IMR-90 (cell line): ENCODE measurements around the gene NPB. TPM values are rescaled to one million over a fixed set of nuclear protein-coding genes. Genes with fewer than 3 reads are reported as not detected.

Experiments used
- ATAC-seq: fragments of 200-7000 bp; cut with Tn5 transposase; 2 replicates; pipeline ENCODE4 v1.9.1; 2020; ENCODE audit warnings: low read depth, mild to moderate bottlenecking, moderate library complexity
- BruUV-seq: library from RNA; stranded (reverse); fragments of 400-500 nt; replicated peaks from 2 replicates; lab custom pipeline; 2021; lab: Mats Ljungman, UMichigan
- CTCF ChIA-PET: fragments of 300-600 bp; formaldehyde crosslinking; extraction: SDS; loops from one replicate; lab custom pipeline; 2021; ENCODE audit warnings: antibody characterized with exemption; lab: Yijun Ruan, JAX
- POLR2A ChIA-PET: fragments of 300-600 bp; sonication (Branson Sonifier 250); formaldehyde crosslinking; loops from one replicate; lab custom pipeline; 2022; ENCODE audit warnings: antibody characterized with exemption; ENCODE audit not compliant: unreplicated experiment; lab: Charles Lee
- DNase-seq: peaks from one replicate; pipeline ENCODE4 v3.0.0; 2013
- H2AFZ ChIP-seq: replicated peaks from 2 replicates; pipeline ENCODE3; 2013; ENCODE audit warnings: low read length, mild to moderate bottlenecking; ENCODE audit not compliant: poor library complexity
- H2AK5ac ChIP-seq: 2 replicates; pipeline ENCODE4 v1.6.1; 2013; ENCODE audit warnings: low read depth, low read length, inconsistent platforms
- H2AK9ac ChIP-seq: replicated peaks from 2 replicates; pipeline ENCODE3; 2013; ENCODE audit warnings: mild to moderate bottlenecking, low read depth, low read length, moderate library complexity; ENCODE audit not compliant: poor library complexity
- H2BK120ac ChIP-seq: 2 replicates; pipeline ENCODE4 v1.6.1; 2013; ENCODE audit warnings: low read depth, low read length, inconsistent platforms
- H2BK15ac ChIP-seq: 3 replicates; pipeline ENCODE4 v1.6.1; 2013; ENCODE audit warnings: low read depth, low read length, inconsistent platforms
- H2BK20ac ChIP-seq: 2 replicates; pipeline ENCODE4 v1.6.1; 2013; ENCODE audit warnings: low read depth, mild to moderate bottlenecking, inconsistent platforms, low read length, moderate library complexity
- H2BK5ac ChIP-seq: 2 replicates; pipeline ENCODE4 v1.6.1; 2013; ENCODE audit warnings: mild to moderate bottlenecking, low read depth, low read length, inconsistent platforms; ENCODE audit not compliant: poor library complexity, severe bottlenecking
- H3K14ac ChIP-seq: replicated peaks from 2 replicates; pipeline ENCODE4 v1.6.1; 2013; ENCODE audit warnings: low read depth, low read length, inconsistent platforms
- H3K18ac ChIP-seq: 2 replicates; pipeline ENCODE4 v1.6.1; 2013; ENCODE audit warnings: low read depth, low read length, control low read depth
- H3K23ac ChIP-seq: 2 replicates; pipeline ENCODE4 v1.6.1; 2013; ENCODE audit warnings: low read depth, low read length, inconsistent platforms
- H3K27ac ChIP-seq: 2 replicates; pipeline ENCODE4 v1.5.1; 2013; ENCODE audit warnings: mild to moderate bottlenecking, control low read depth, low read length; ENCODE audit not compliant: insufficient read depth
- H3K27me3 ChIP-seq: 2 replicates; pipeline ENCODE4 v1.6.1; 2013; ENCODE audit warnings: low read length; ENCODE audit not compliant: control insufficient read depth, insufficient read depth
- H3K36me3 ChIP-seq: 2 replicates; pipeline ENCODE4 v1.6.1; 2013; ENCODE audit warnings: low read length, mixed read lengths; ENCODE audit not compliant: control insufficient read depth, insufficient read depth
- H3K4ac ChIP-seq: 2 replicates; pipeline ENCODE4 v1.6.1; 2013; ENCODE audit warnings: low read depth, low read length, inconsistent platforms
- H3K4me1 ChIP-seq: 2 replicates; pipeline ENCODE4 v1.6.1; 2013; ENCODE audit warnings: low read length, mixed read lengths; ENCODE audit not compliant: control insufficient read depth, insufficient read depth
- H3K4me2 ChIP-seq: 2 replicates; pipeline ENCODE4 v1.6.1; 2013; ENCODE audit warnings: low read depth, mild to moderate bottlenecking, control low read depth, low read length, moderate library complexity
- H3K4me3 ChIP-seq: 2 replicates; pipeline ENCODE4 v1.5.1; 2013; ENCODE audit warnings: low read depth, mild to moderate bottlenecking, control low read depth, low read length, moderate library complexity; ENCODE audit not compliant: insufficient read depth
- H3K56ac ChIP-seq: 2 replicates; pipeline ENCODE4 v1.6.1; 2013; ENCODE audit warnings: low read length, inconsistent platforms; ENCODE audit not compliant: insufficient read depth; ENCODE audit errors: extremely low read depth
- H3K79me1 ChIP-seq, 2 experiments: 2 replicates each; pipeline ENCODE4 v1.6.1; 2013; ENCODE audit warnings: low read length in 2 of 2, inconsistent platforms in 1 of 2, low read depth in 1 of 2
- H3K9ac ChIP-seq: 2 replicates; pipeline ENCODE4 v1.6.1; 2013; ENCODE audit warnings: low read depth, low read length, control low read depth
- H3K9me1 ChIP-seq: 2 replicates; pipeline ENCODE4 v1.6.1; 2013; ENCODE audit warnings: low read length, inconsistent platforms; ENCODE audit not compliant: insufficient read depth
- H3K9me3 ChIP-seq: 2 replicates; pipeline ENCODE4 v1.6.1; 2013; ENCODE audit warnings: low read length; ENCODE audit not compliant: control insufficient read depth, insufficient read depth
- H4K20me1 ChIP-seq: 2 replicates; pipeline ENCODE4 v1.6.1; 2013; ENCODE audit warnings: low read length, inconsistent platforms; ENCODE audit not compliant: insufficient read depth
- H4K5ac ChIP-seq: 2 replicates; pipeline ENCODE4 v1.6.1; 2013; ENCODE audit warnings: mild to moderate bottlenecking, low read depth, low read length, control low read depth
- H4K8ac ChIP-seq, 2 experiments: 2 replicates each; pipeline ENCODE4 v1.6.1; 2013; ENCODE audit warnings: low read depth in 2 of 2, low read length in 2 of 2, control low read depth in 1 of 2, inconsistent platforms in 1 of 2
- H4K91ac ChIP-seq: 2 replicates; pipeline ENCODE4 v1.6.1; 2013; ENCODE audit warnings: low read depth, low read length, inconsistent platforms; ENCODE audit not compliant: insufficient read depth
- BHLHE40 ChIP-seq: fragments of 150-350 bp; IDR thresholded peaks from 2 replicates; pipeline ENCODE4 v1.6.1; 2016; ENCODE audit warnings: mild to moderate bottlenecking, low read depth, low read length
- CEBPB ChIP-seq: IDR thresholded peaks from 2 replicates; pipeline ENCODE4 v1.6.1; 2012; ENCODE audit warnings: low read depth, low read length, improper control_type of control experiment
- CHD1 ChIP-seq: IDR thresholded peaks from 2 replicates; pipeline ENCODE4 v1.6.1; 2012; ENCODE audit warnings: low read depth, low read length, improper control_type of control experiment
- FOS ChIP-seq: fragments of 150-350 bp; IDR thresholded peaks from 2 replicates; pipeline ENCODE4 v1.6.1; 2016; ENCODE audit warnings: low read depth, low read length
- MAFK ChIP-seq: IDR thresholded peaks from 2 replicates; pipeline ENCODE4 v1.6.1; 2012; ENCODE audit warnings: low read depth, low read length, improper control_type of control experiment
- MAZ ChIP-seq: IDR thresholded peaks from 2 replicates; pipeline ENCODE4 v1.6.1; 2012; ENCODE audit warnings: low read depth, mild to moderate bottlenecking, low read length, improper control_type of control experiment, moderate library complexity, borderline replicate concordance
- MXI1 ChIP-seq: IDR thresholded peaks from 2 replicates; pipeline ENCODE4 v1.6.1; 2012; ENCODE audit warnings: low read depth, mild to moderate bottlenecking, low read length, moderate library complexity, borderline replicate concordance
- NFE2L2 ChIP-seq: fragments of 150-350 bp; IDR thresholded peaks from 2 replicates; pipeline ENCODE4 v1.6.1; 2016; ENCODE audit warnings: low read depth, mild to moderate bottlenecking, low read length
- POLR2A ChIP-seq: IDR thresholded peaks from 2 replicates; pipeline ENCODE4 v1.6.1; 2012; ENCODE audit warnings: mild to moderate bottlenecking, low read depth, low read length
- RAD21 ChIP-seq: IDR thresholded peaks from 2 replicates; pipeline ENCODE4 v1.6.1; 2012; ENCODE audit warnings: low read length, improper control_type of control experiment
- RCOR1 ChIP-seq: IDR thresholded peaks from 2 replicates; pipeline ENCODE4 v1.6.1; 2012; ENCODE audit warnings: mild to moderate bottlenecking, low read length, improper control_type of control experiment; ENCODE audit not compliant: insufficient replicate concordance
- RFX5 ChIP-seq: IDR thresholded peaks from 2 replicates; pipeline ENCODE4 v1.8.0; 2012; ENCODE audit warnings: low read depth, mild to moderate bottlenecking, low read length, moderate library complexity
- SMC3 ChIP-seq: fragments of 150-350 bp; IDR thresholded peaks from 2 replicates; pipeline ENCODE4 v1.6.1; 2016; ENCODE audit warnings: low read depth, mild to moderate bottlenecking, antibody characterized with exemption, low read length, moderate library complexity
- WGBS, 2 experiments: methylation state at CpG; one replicate each; pipeline versions ENCODE4 v1.1.5 to v1.1.7; 2013; ENCODE audit warnings: missing lambda C conversion rate in 2 of 2; ENCODE audit not compliant: insufficient read length in 1 of 2; ENCODE audit errors: extremely low coverage in 2 of 2; 5-methylcytosine and 5-hydroxymethylcytosine counted together
- dilution Hi-C: fragments of 300-500 bp; cut with HindIII; formaldehyde crosslinking; loops from one replicate; pipeline ENCODE4 v1.14.3; 2018; ENCODE audit warnings: low sequenced_read_pairs; ENCODE audit not compliant: unreplicated experiment
- in situ Hi-C: fragments of 300-500 bp; cut with MboI; formaldehyde crosslinking; loops from 3 replicates; pipeline ENCODE4 v1.14.3; 2019; ENCODE audit warnings: low sequenced_read_pairs, inconsistent platforms, mixed read lengths
- intact Hi-C: fragments of 100-400 bp; cut with micrococcal nuclease; formaldehyde crosslinking; loops from 2 replicates; pipeline ENCODE4 v1.10.0; 2022
- polyA plus RNA-seq, 3 experiments: library from polyadenylated mRNA; depleted of rRNA; stranded (reverse); fragments of >200 nt; gene quantifications; 2 replicates each; pipeline ENCODE4 v1.2.3, GENCODE V29; 2012; ENCODE audit warnings: low replicate concordance in 1 of 3
- total RNA-seq: library from RNA; depleted of rRNA; stranded (reverse); fragments of >200 nt; gene quantifications from 2 replicates; pipeline ENCODE4 v1.2.3, GENCODE V29; 2012
- TF ChIP-seq, protein P1 (sequence below): fragments of 150-350 bp; IDR thresholded peaks from 2 replicates; pipeline ENCODE4 v1.6.1; 2017; ENCODE audit warnings: mild to moderate bottlenecking, antibody characterized with exemption, low read length, low read depth

The NPB gene
- total and polyA plus RNA-seq, 2 of the 4 experiments (the other 2 are of a cell fraction), result 0.51 TPM; not detected in 1

DNA sequence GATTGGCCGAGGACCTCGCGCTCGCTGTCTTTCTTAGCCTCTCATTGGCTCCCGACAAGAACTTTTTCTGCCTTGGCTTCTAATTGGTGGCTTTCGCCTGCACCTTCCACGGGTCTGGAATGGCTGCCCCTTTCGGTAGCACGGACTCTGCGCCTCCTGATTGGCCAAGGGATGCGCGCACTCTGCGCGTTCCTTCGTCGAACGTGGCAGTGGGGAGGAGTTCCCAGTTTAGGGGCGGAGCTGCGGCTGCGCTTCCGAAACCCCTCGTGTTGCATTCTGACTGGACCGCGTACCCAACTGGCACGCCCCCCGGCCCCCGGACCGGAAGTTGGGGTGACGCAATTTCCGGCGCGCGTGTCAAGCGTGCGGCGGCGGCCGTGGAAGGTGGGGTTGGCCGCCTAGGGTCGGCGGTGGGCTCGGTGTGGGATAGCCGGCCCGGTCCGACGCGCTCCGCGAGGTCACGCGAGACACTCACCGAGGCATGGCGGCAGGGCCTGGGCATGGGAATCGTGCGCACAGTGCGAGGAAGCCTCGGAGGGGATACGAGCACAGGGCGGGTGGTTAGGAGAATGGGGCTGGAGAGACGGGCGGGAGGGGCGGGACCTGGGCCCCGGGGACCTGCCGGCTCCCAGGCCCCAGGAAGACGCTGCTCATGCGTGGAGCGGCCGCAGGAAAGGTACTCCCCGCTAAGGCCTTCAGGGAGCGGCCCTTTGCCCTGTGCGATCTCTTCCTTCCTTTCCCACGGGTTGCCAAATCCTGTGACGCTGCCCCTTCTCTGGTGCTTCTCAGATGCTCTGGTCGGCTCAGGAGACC lies 41.1 kb upstream of the NPB start (continued):
- TF ChIP-seq MXI1, result peak; percentile 86; the same call in 1 of the 2 replicates
- no peak for TF ChIP-seq RFX5
- TF ChIP-seq NFE2L2, result no peak

GRCh38 chr17:81863123-81863675 lies 38.8 kb upstream of the NPB start:
- ChIA-PET CTCF (no interaction called here), POLR2A (no interaction called here)
- H4K91ac ChIP-seq, result no peak overlapping the region
- intact Hi-C loops, result no loop called here
- dilution Hi-C loops, result no loop called here
- BruUV-seq, result TSS peak; percentile 35
- H2AFZ ChIP-seq, result no peak overlapping the region
- 50% methylated on average over 1 of the region's 6 CpGs; no CpG with 5 or more reads in 1 of the 2 experiments for WGBS, 2 experiments
- H2BK120ac ChIP-seq, result no peak overlapping the region
- peaks cover 17 to 79% of the 10 kb centered on the region in 2 experiments; a peak in 3 of 4 replicates for H3K79me1 ChIP-seq
- ATAC-seq (no peak), DNase-seq (no peak)
- H4K5ac ChIP-seq, result no peak overlapping the region
- no peak overlapping the region for H2BK5ac ChIP-seq
- H3K18ac ChIP-seq, result no peak overlapping the region
- peaks cover 16% of the 10 kb centered on the region for H3K9me1 ChIP-seq
- H2AK5ac ChIP-seq, result peak overlapping the region; percentile 30; the same call in 1 of the 2 replicates
- no peaks in the 10 kb centered on the region for H3K9me3 ChIP-seq
- no peak overlapping the region for H3K9ac ChIP-seq
- no peak overlapping the region for H3K4me3 ChIP-seq
- H3K56ac ChIP-seq, result no peak overlapping the region
- H3K27ac ChIP-seq, result no peak overlapping the region
- no peak overlapping the region for H2BK15ac ChIP-seq
- H3K27me3 ChIP-seq, result no peaks in the 10 kb centered on the region
- no peak overlapping the region for H3K4ac ChIP-seq
- peak overlapping the region; percentile 70 for H2AK9ac ChIP-seq
- peaks cover 29% of the 10 kb centered on the region for H3K4me1 ChIP-seq
- H3K36me3 ChIP-seq, result peaks cover 38% of the 10 kb centered on the region
- peaks cover 49% of the 10 kb centered on the region for H4K20me1 ChIP-seq
- peak overlapping the region; percentile 24; the same call in 1 of the 2 replicates for H3K23ac ChIP-seq
- H3K14ac ChIP-seq, result no peak overlapping the region
- in situ Hi-C loops, result no loop called here
- H2BK20ac ChIP-seq, result no peak overlapping the region
- no peak overlapping the region for H3K4me2 ChIP-seq
- peak overlapping the region in 1 of 2 experiments; percentile 0; a peak in 1 of 4 replicates for H4K8ac ChIP-seq
- TF ChIP-seq FOS, result no peak
- TF ChIP-seq NFE2L2, result no peak
- TF ChIP-seq RAD21, result no peak
- no peak for TF ChIP-seq RCOR1
- TF ChIP-seq CEBPB, result no peak
- no peak for TF ChIP-seq MAFK
- no peak for TF ChIP-seq RFX5
- TF ChIP-seq MXI1, result no peak
- no peak for TF ChIP-seq MAZ
- no peak for TF ChIP-seq POLR2A
- TF ChIP-seq SMC3, result no peak
- TF ChIP-seq BHLHE40, result no peak
- TF ChIP-seq CHD1, result no peak
- TF ChIP-seq, protein P1, sequence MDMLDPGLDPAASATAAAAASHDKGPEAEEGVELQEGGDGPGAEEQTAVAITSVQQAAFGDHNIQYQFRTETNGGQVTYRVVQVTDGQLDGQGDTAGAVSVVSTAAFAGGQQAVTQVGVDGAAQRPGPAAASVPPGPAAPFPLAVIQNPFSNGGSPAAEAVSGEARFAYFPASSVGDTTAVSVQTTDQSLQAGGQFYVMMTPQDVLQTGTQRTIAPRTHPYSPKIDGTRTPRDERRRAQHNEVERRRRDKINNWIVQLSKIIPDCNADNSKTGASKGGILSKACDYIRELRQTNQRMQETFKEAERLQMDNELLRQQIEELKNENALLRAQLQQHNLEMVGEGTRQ, result no peak
